HCT116 (cell line): ENCODE data around the gene KIAA1671. TPM values are rescaled to one million over a fixed set of nuclear protein-coding genes. Genes with fewer than 3 reads are reported as not detected.

Source experiments
- ATAC-seq: fragments of 200-7000 bp; cut with Tn5 transposase; 2 replicates; pipeline ENCODE4 v1.9.1; 2020; ENCODE audit warnings: mild to moderate bottlenecking, moderate library complexity
- BruUV-seq: library from RNA; stranded (reverse); fragments of 400-500 nt; replicated peaks from 2 replicates; lab custom pipeline; 2021; lab: Mats Ljungman, UMichigan
- CTCF ChIA-PET: fragments of 300-600 bp; sonication (Branson Sonifier 250); formaldehyde crosslinking; loops from one replicate; lab custom pipeline; 2021; ENCODE audit warnings: antibody characterized with exemption; lab: Charles Lee
- POLR2A ChIA-PET: fragments of 300-600, 350-600 bp; sonication (Branson Sonifier 250); formaldehyde crosslinking; loops from one replicate; lab custom pipeline; 2021; ENCODE audit warnings: antibody characterized with exemption; lab: Charles Lee
- RAD21 ChIA-PET, 2 experiments: fragments of 300-600 bp; sonication (Branson Sonifier 250); formaldehyde crosslinking; loops; one replicate each; lab custom pipeline; 2023; ENCODE audit warnings: low total read pairs in 2 of 2; ENCODE audit not compliant: uncharacterized antibody in 2 of 2, unreplicated experiment in 2 of 2, low non-redundant PET in 1 of 2; lab: Charles Lee
- DNase-seq: peaks from one replicate; pipeline ENCODE4 v3.0.0-alpha.2; 2010; ENCODE audit warnings: low read depth, low spot score
- H2AFZ ChIP-seq: fragments of 200-600 bp; shearing (Covaris generic), sonication (generic); 2 replicates; pipeline ENCODE4 v1.6.1; 2017; ENCODE audit warnings: low read depth, mixed run types, mixed read lengths, antibody characterized with exemption, low read length; ENCODE audit not compliant: poor library complexity, severe bottlenecking
- H3K27ac ChIP-seq: 2 replicates; pipeline ENCODE4 v1.5.1; 2012; ENCODE audit warnings: low read depth, low read length
- H3K27me3 ChIP-seq: fragments of 200-600 bp; sonication (generic); 2 replicates; pipeline ENCODE4 v1.6.1; 2016; ENCODE audit warnings: mixed run types, low read length, mixed read lengths; ENCODE audit not compliant: insufficient read depth
- H3K36me3 ChIP-seq, 2 experiments: fragments of 200-500 bp in 1 of 2; fragments of 200-600 bp in 1 of 2; sonication (Bioruptor generic) in 1 of 2; sonication (generic) in 1 of 2; 2 replicates each; pipeline versions ENCODE4 v1.5.1 to v1.6.1; 2014 to 2016; ENCODE audit warnings: low read length in 2 of 2, inconsistent platforms in 1 of 2, mixed read lengths in 1 of 2, mixed run types in 1 of 2; ENCODE audit not compliant: insufficient read depth in 2 of 2, control insufficient read depth in 1 of 2
- H3K4me1 ChIP-seq, 2 experiments: fragments of 200-600 bp in 1 of 2; sonication (generic) in 1 of 2; 2 replicates each; pipeline versions ENCODE4 v1.5.1 to v1.6.1; 2012 to 2017; ENCODE audit warnings: low read length in 2 of 2, inconsistent platforms in 1 of 2, mild to moderate bottlenecking in 1 of 2, mixed read lengths in 1 of 2, mixed run types in 1 of 2, moderate library complexity in 1 of 2; ENCODE audit not compliant: insufficient read depth in 2 of 2, control insufficient read depth in 1 of 2
- H3K4me2 ChIP-seq: fragments of 200-600 bp; sonication (generic); 2 replicates; pipeline ENCODE4 v1.6.1; 2017; ENCODE audit warnings: mixed run types, low read length, mixed read lengths
- H3K4me3 ChIP-seq, 2 experiments: fragments of 200-600 bp in 1 of 2; sonication (generic) in 1 of 2; replicated peaks in 1 of 2; 2 replicates each; pipeline ENCODE4 v1.5.1; 2011 to 2016; ENCODE audit warnings: low read length in 2 of 2, control low read depth in 1 of 2, low read depth in 1 of 2, mild to moderate bottlenecking in 1 of 2, mixed read lengths in 1 of 2, mixed run types in 1 of 2
- H3K79me2 ChIP-seq: fragments of 200-600 bp; sonication (generic); 2 replicates; pipeline ENCODE4 v1.6.1; 2017; ENCODE audit warnings: mild to moderate bottlenecking, mixed run types, low read length, moderate library complexity, mixed read lengths; ENCODE audit not compliant: insufficient read depth
- H3K9ac ChIP-seq: fragments of 200-600 bp; sonication (generic); 2 replicates; pipeline ENCODE4 v1.6.1; 2016; ENCODE audit warnings: low read length, mixed read lengths
- H3K9me2 ChIP-seq: fragments of 200-600 bp; sonication (generic), shearing (Covaris generic); 2 replicates; pipeline ENCODE4 v1.6.1; 2017; ENCODE audit warnings: mixed run types, mild to moderate bottlenecking, moderate library complexity; ENCODE audit not compliant: insufficient read depth
- H3K9me3 ChIP-seq, 2 experiments: fragments of 200-500 bp in 1 of 2; fragments of 200-600 bp in 1 of 2; sonication (Bioruptor generic) in 1 of 2; sonication (generic) in 1 of 2; 2 replicates each; pipeline ENCODE4 v1.6.1; 2014 to 2017; ENCODE audit warnings: low read length in 2 of 2, mixed read lengths in 2 of 2, inconsistent platforms in 1 of 2, low read depth in 1 of 2, mild to moderate bottlenecking in 1 of 2, mixed run types in 1 of 2, moderate library complexity in 1 of 2; ENCODE audit not compliant: control insufficient read depth in 1 of 2, insufficient read depth in 1 of 2
- H4K20me1 ChIP-seq: fragments of 200-600 bp; sonication (generic), shearing (Covaris generic); 2 replicates; pipeline ENCODE4 v1.6.1; 2017; ENCODE audit warnings: mixed run types, mild to moderate bottlenecking, moderate library complexity; ENCODE audit not compliant: insufficient read depth
- CEBPB ChIP-seq: IDR thresholded peaks from 2 replicates; pipeline ENCODE4 v1.6.1; 2012; ENCODE audit warnings: low read depth
- CTCF ChIP-seq, 3 experiments: fragments of 200-600 bp in 1 of 3; sonication (generic) in 1 of 3; IDR thresholded peaks in 2 of 3; conservative IDR thresholded peaks in 1 of 3; 2 replicates each; pipeline ENCODE4 v1.5.1; 2012 to 2017; ENCODE audit warnings: low read depth in 2 of 3, low read length in 2 of 3, antibody characterized with exemption in 1 of 3, borderline replicate concordance in 1 of 3, control low read depth in 1 of 3, mild to moderate bottlenecking in 1 of 3, mixed read lengths in 1 of 3, mixed run types in 1 of 3, moderate library complexity in 1 of 3; ENCODE audit not compliant: insufficient read depth in 1 of 3
- EGR1 ChIP-seq: IDR thresholded peaks from 2 replicates; pipeline ENCODE4 v1.6.1; 2012; ENCODE audit warnings: low read depth
- FOSL1 ChIP-seq: IDR thresholded peaks from 2 replicates; pipeline ENCODE4 v1.6.1; 2012; ENCODE audit warnings: low read depth
- POLR2AphosphoS5 ChIP-seq: IDR thresholded peaks from 2 replicates; pipeline ENCODE4 v1.6.1; 2011; ENCODE audit warnings: mild to moderate bottlenecking, low read depth, low read length, moderate library complexity
- REST ChIP-seq: IDR thresholded peaks from 2 replicates; pipeline ENCODE4 v1.6.1; 2012; ENCODE audit warnings: low read depth
- SP1 ChIP-seq: IDR thresholded peaks from 2 replicates; pipeline ENCODE4 v1.6.1; 2012; ENCODE audit warnings: low read depth
- intact Hi-C: fragments of 100-400 bp; cut with micrococcal nuclease; formaldehyde crosslinking; loops from 2 replicates; pipeline ENCODE4 v1.10.0; 2022
- total RNA-seq: library from RNA; stranded (reverse); gene quantifications from one replicate; pipeline ENCODE4 v1.2.1, GENCODE V29; 2021; ENCODE audit not compliant: unreplicated experiment

Gene KIAA1671
- total RNA-seq, 1 experiment from 2014 or later: 36.8 TPM

- TF ChIP-seq SP1: no peak
- no peak for TF ChIP-seq EGR1
- TF ChIP-seq CTCF (IDR thresholded peaks at IDR 0.05 in 2 of 3, conservative IDR thresholded peaks at IDR 0.05 in 1 of 3; ENCODE audit: borderline replicate concordance in 1 of 3, insufficient read depth in 1 of 3, low read depth in 2 of 3, low read length in 2 of 3): no peak
- TF ChIP-seq FOSL1: no peak
- no peak for TF ChIP-seq REST
- no peak for TF ChIP-seq CEBPB
- no peak for TF ChIP-seq POLR2AphosphoS5
- Histone ChIP-seq H3K9me3 (no peaks in the 10 kb centered on the region), H3K4me3 (no peak overlapping the region), H4K20me1 (no peaks in the 10 kb centered on the region; the same call in 1 of the 2 replicates), H3K4me1 (no peaks in the 10 kb centered on the region), H3K79me2 (no peaks in the 10 kb centered on the region), H3K27ac (no peak overlapping the region), H2AFZ (no peak overlapping the region), H3K9me2 (no peaks in the 10 kb centered on the region), H3K36me3 (no peaks in the 10 kb centered on the region), H3K27me3 (no peaks in the 10 kb centered on the region), H3K9ac (no peak overlapping the region), H3K4me2 (no peak overlapping the region)
- ATAC-seq (no peak), DNase-seq (no peak)
- intact Hi-C loops: no loop called here
- CTCF ChIA-PET: no interaction called here
- no TSS peak for BruUV-seq
- POLR2A ChIA-PET: no interaction called here
- RAD21 ChIA-PET: no interaction called here
These were observed 116.9 kb downstream of the KIAA1671 start for GRCh38 chr22:25069426-25069757.
